ENCODE results near the gene SGPL1. TPM values are rescaled to one million over a fixed set of nuclear protein-coding genes. Genes with fewer than 3 reads are reported as not detected.
A peak's percentile ranks its signal among the peaks of the same experiment; 100 is the strongest.
"Not testable (repeated sequence)": the region's sequence is repeated elsewhere in the genome, so short reads cannot be mapped to it uniquely, and the experiment has no call there.

SGPL1 gene
- 33.1 TPM for total RNA-seq

- H3K27ac ChIP-seq, result peak within 1 kb of the TSS; percentile 96
- TF ChIP-seq POLR2A (IDR thresholded peaks at IDR 0.05) (peak in 1 of 2 donors; percentile 69), POLR2AphosphoS5 (IDR thresholded peaks at IDR 0.05; ENCODE audit: insufficient read depth in 1 of 2, low read depth in 1 of 2) (peak in 1 of 2 donors; percentile 45), CTCF (IDR thresholded peaks at IDR 0.05) (peak; percentile 76 to 97 (median 81))
- no peak for DNase-seq (ENCODE audit: extremely low spot score in 2 of 2)
- no peaks in the 10 kb centered on the region for H3K36me3 ChIP-seq
- H3K4me1 ChIP-seq, result peaks cover 24% of the 10 kb centered on the region
- no peaks in the 10 kb centered on the region for H3K27me3 ChIP-seq
- intact Hi-C loops (cut with DNase I), result no loop called here
- H3K4me3 ChIP-seq, result peak within 1 kb of the TSS; percentile 76 to 90
- no peaks in the 10 kb centered on the region for H3K9me3 ChIP-seq
Measured at GRCh38 chr10:70815504-70816219, at the start of gene SGPL1. Gene SGPL1 (plus strand): TSS chr10:70815948. CDS start chr10:70816854, 906 bp downstream.

GRCh38 chr10:70768026-70768685 is 47.6 kb upstream of the SGPL1 start:
- intact Hi-C loops (cut with DNase I); H3K4me3 ChIP-seq; H3K4me1 ChIP-seq; H3K27ac ChIP-seq; DNase-seq (ENCODE audit: extremely low spot score in 2 of 2); H3K36me3 ChIP-seq; H3K9me3 ChIP-seq; H3K27me3 ChIP-seq: not testable (repeated sequence)

- TF ChIP-seq POLR2A (IDR thresholded peaks at IDR 0.05) (no peak), CTCF (IDR thresholded peaks at IDR 0.05) (no peak), POLR2AphosphoS5 (IDR thresholded peaks at IDR 0.05; ENCODE audit: insufficient read depth in 1 of 2, low read depth in 1 of 2) (no peak)
- no peak for DNase-seq (ENCODE audit: extremely low spot score in 2 of 2)
Measured at GRCh38 chr10:70769121-70769520, 46.6 kb upstream of the SGPL1 start.

GRCh38 chr10:70770001-70770400 is 45.7 kb upstream of the SGPL1 start:
- no peak for DNase-seq (ENCODE audit: extremely low spot score in 2 of 2)
- Histone ChIP-seq H3K36me3 (no peaks in the 10 kb centered on the region), H3K4me1 (no peaks in the 10 kb centered on the region), H3K27ac (no peak overlapping the region), H3K9me3 (no peaks in the 10 kb centered on the region), H3K4me3 (no peak overlapping the region), H3K27me3 (no peaks in the 10 kb centered on the region)
- no peak for TF ChIP-seq CTCF (IDR thresholded peaks at IDR 0.05)
- intact Hi-C loops (cut with DNase I), result no loop called here

More at GRCh38 chr10:70769121-70769520, 46.6 kb upstream of the SGPL1 start:
- Histone ChIP-seq H3K27me3 (no peaks in the 10 kb centered on the region), H3K4me1 (no peaks in the 10 kb centered on the region), H3K4me3 (no peak overlapping the region), H3K36me3 (no peaks in the 10 kb centered on the region), H3K9me3 (no peaks in the 10 kb centered on the region), H3K27ac (no peak overlapping the region)
- intact Hi-C loops (cut with DNase I), result no loop called here

GRCh38 chr10:70770516-70770915 is 45.2 kb upstream of the SGPL1 start:
- DNase-seq (ENCODE audit: extremely low spot score in 2 of 2), result not testable (repeated sequence)

More at GRCh38 chr10:70770516-70770915, 45.2 kb upstream of the SGPL1 start:
- H3K36me3 ChIP-seq; H3K4me1 ChIP-seq; H3K9me3 ChIP-seq; H3K27me3 ChIP-seq; intact Hi-C loops (cut with DNase I); H3K27ac ChIP-seq; H3K4me3 ChIP-seq: not testable (repeated sequence)

Measured in vagina (tissue), 2 donors.